GM21526 (cell line): ENCODE measurements around the gene ZNF549.

ENCODE experiments used
- ATAC-seq: cut with Tn5 transposase; IDR thresholded peaks from one replicate; pipeline ENCODE4 v1.9.1; 2021; ENCODE audit warnings: moderate library complexity; ENCODE audit not compliant: unreplicated experiment, low FRiP score

ZNF549 gene

GRCh38 chr19:57566396-57567265 is 39.5 kb downstream of the ZNF549 start:
- ATAC-seq = no peak

GRCh38 chr19:57570707-57571106 is 43.6 kb downstream of the ZNF549 start:
- no peak for ATAC-seq

GRCh38 chr19:57572415-57572947 is 45.3 kb downstream of the ZNF549 start:
- no peak for ATAC-seq

GRCh38 chr19:57576661-57577060 is 49.5 kb downstream of the ZNF549 start:
- ATAC-seq = no peak

- ATAC-seq = peak; percentile 88
Observed at GRCh38 chr19:57578487-57579205, 51.5 kb downstream of the ZNF549 start, which contains the start of gene ZNF416. Gene ZNF416, minus strand, starts transcription at chr19:57578911. Its CDS starts 207 bp downstream, at chr19:57578704.

GRCh38 chr19:57583104-57583520 is 56.0 kb downstream of the ZNF549 start:
- ATAC-seq = no peak

- peak; percentile 45 for ATAC-seq
Observed at GRCh38 chr19:57583521-57584416, 56.6 kb downstream of the ZNF549 start, which contains the start of gene ZIK1. Gene ZIK1, plus strand, starts transcription at chr19:57584145. Its CDS starts 212 bp downstream, at chr19:57584357.

- ATAC-seq = no peak
Observed at GRCh38 chr19:57587529-57587928, 60.4 kb downstream of the ZNF549 start.

GRCh38 chr19:57599377-57599760 is 72.2 kb downstream of the ZNF549 start:
- ATAC-seq = peak; percentile 11

GRCh38 chr19:57599761-57600383 is 72.7 kb downstream of the ZNF549 start, which contains the start of gene ZNF530:
Gene ZNF530, plus strand, starts transcription at chr19:57599885. Its CDS starts 4,461 bp downstream, at chr19:57604346.
- peak; percentile 84 for ATAC-seq

GRCh38 chr19:57606931-57607330 is 79.8 kb downstream of the ZNF549 start:
- no peak for ATAC-seq
